Measurements from ENCODE around the gene TNFRSF8. TPM values are rescaled to one million over a fixed set of nuclear protein-coding genes. Genes with fewer than 3 reads are reported as not detected.
"Not testable (repeated sequence)": the region's sequence is repeated elsewhere in the genome, so short reads cannot be mapped to it uniquely, and the experiment has no call there.

TNFRSF8 gene
- total and polyA plus RNA-seq, 5 experiments from 2014 or later: not detected

DNA sequence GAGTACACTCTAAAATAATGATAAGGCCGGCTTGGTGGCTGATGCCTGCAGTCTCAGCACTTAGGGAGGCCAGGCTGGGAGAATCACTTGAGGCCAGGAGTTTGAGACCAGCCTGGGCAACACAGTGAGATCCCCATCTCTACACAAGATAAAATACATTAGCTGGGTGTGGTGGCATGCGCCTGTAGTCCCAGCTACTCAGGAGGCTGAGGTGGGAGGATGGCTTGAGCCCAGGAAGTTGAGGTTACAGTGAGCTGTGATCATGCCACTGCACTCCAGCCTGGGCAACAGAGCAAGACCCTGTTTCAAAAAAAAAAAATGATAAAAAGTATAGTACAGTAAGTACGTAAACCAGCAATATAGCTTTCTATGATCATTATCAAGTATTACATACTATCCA, 38.0 kb downstream of the TNFRSF8 start:
- not testable (repeated sequence) for ATAC-seq, H3K4me3 Mint-ChIP-seq, H3K27me3 Mint-ChIP-seq, H3K27ac Mint-ChIP-seq, H3K4me1 Mint-ChIP-seq, H3K36me3 Mint-ChIP-seq, DNase-seq
- H3K9me3 Mint-ChIP-seq: peaks cover 0 to 11% (median 3%) of the 10 kb centered on the region in 9 donors
- POLR2A ChIA-PET: interaction anchor here (1.1 kb wide), 1 partner anchor 16 kb away, joined by 3 read pairs; no protein-coding TSS in a partner anchor

- peaks cover 0 to 4% (median 0%) of the 10 kb centered on the region in 3 donors for H3K36me3 Mint-ChIP-seq
- H3K27ac Mint-ChIP-seq: peak overlapping the region in 1 of 10 donors; percentile 58
- H3K4me1 Mint-ChIP-seq: peaks cover 0 to 8% (median 5%) of the 10 kb centered on the region in 4 donors
- peak overlapping the region in 1 of 10 donors; percentile 6 for H3K4me3 Mint-ChIP-seq
- no peak for DNase-seq
- peaks cover 0 to 11% (median 2%) of the 10 kb centered on the region in 9 donors for H3K9me3 Mint-ChIP-seq
- peaks cover 0 to 9% (median 0%) of the 10 kb centered on the region in 5 donors for H3K27me3 Mint-ChIP-seq
- ATAC-seq: no peak
- POLR2A ChIA-PET: interaction anchor here (0.6 to 1.4 kb wide), 3 partner anchors 14 to 30 kb away, joined by 3 to 4 read pairs (median 3); no protein-coding TSS in a partner anchor
Observed at GRCh38 chr1:12102066-12102465, 39.0 kb downstream of the TNFRSF8 start.

GRCh38 chr1:12104417-12104816, 41.3 kb downstream of the TNFRSF8 start:
- H3K27ac Mint-ChIP-seq: peak overlapping the region in 1 of 10 donors; percentile 48
- no peak for DNase-seq
- H3K4me1 Mint-ChIP-seq: peaks cover 0 to 8% (median 5%) of the 10 kb centered on the region in 4 donors

DNA sequence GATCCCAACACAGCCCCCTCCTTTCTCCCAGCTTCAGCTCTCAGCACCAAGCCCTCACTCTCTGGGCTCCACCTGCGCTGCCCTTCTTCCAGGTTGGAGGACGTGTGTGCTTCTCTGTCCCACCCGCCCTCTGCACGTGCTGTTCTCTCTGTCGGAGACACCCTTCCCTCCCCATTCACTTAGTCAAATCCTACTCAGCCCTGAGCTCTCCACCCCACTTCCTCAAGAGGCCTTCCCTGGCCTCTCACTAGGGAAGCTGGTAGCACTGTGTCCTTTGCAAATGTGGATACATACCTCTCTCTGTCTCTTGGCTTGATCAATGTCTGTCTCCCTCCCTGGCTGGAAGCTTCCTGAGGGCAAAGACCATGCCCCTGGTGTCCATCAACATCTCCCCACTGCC, 43.0 kb downstream of the TNFRSF8 start:
- Mint-ChIP-seq H3K36me3 (no peaks in the 10 kb centered on the region), H3K4me3 (no peak overlapping the region), H3K9me3 (no peaks in the 10 kb centered on the region), H3K27me3 (peaks cover 0 to 9% (median 0%) of the 10 kb centered on the region in 5 donors), H3K27ac (peak overlapping the region in 2 of 10 donors; percentile 50 to 56), H3K4me1 (peaks cover 0 to 8% (median 5%) of the 10 kb centered on the region in 4 donors)
- ATAC-seq: no peak
- POLR2A ChIA-PET: no interaction called here
- no peak for DNase-seq

More at GRCh38 chr1:12104417-12104816, 41.3 kb downstream of the TNFRSF8 start:
- no peak overlapping the region for H3K4me3 Mint-ChIP-seq
- H3K9me3 Mint-ChIP-seq: no peaks in the 10 kb centered on the region
- H3K36me3 Mint-ChIP-seq: no peaks in the 10 kb centered on the region
- H3K27me3 Mint-ChIP-seq: peaks cover 0 to 9% (median 0%) of the 10 kb centered on the region in 5 donors
- no peak for ATAC-seq
- POLR2A ChIA-PET: no interaction called here

- H3K4me3 Mint-ChIP-seq, ATAC-seq, H3K9me3 Mint-ChIP-seq, POLR2A ChIA-PET, H3K27me3 Mint-ChIP-seq, H3K36me3 Mint-ChIP-seq, H3K4me1 Mint-ChIP-seq, DNase-seq: not testable (repeated sequence)
- H3K27ac Mint-ChIP-seq: peak overlapping the region in 1 of 10 donors; percentile 52
Observed at GRCh38 chr1:12106861-12107260, 43.8 kb downstream of the TNFRSF8 start.

DNA sequence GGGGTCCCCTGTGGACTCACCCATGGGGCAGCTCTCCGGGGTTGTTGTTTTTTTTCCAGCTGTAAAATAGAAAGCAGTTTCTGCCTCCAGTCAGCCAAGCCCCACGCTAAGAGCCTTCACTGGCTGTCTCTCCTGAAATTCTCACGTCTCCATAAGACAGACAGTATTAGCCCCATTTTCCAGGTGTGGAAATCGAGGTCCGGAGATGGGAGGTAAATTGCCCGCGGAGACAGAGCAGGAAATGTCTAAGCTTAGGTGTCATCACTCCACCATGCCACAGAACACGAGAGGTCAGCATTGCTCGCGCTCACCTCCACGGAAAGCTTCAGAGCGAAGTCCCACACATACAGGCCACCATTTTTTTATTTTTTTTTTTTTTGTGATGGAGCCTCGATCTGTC, 44.6 kb downstream of the TNFRSF8 start:
- H3K9me3 Mint-ChIP-seq: no peaks in the 10 kb centered on the region
- peaks cover 0 to 7% (median 4%) of the 10 kb centered on the region in 4 donors for H3K4me1 Mint-ChIP-seq
- ATAC-seq: no peak
- H3K36me3 Mint-ChIP-seq: no peaks in the 10 kb centered on the region
- POLR2A ChIA-PET: interaction anchor here (0.7 kb wide), 1 partner anchor 96 kb away, joined by 5 read pairs; no protein-coding TSS in a partner anchor
- H3K4me3 Mint-ChIP-seq: no peak overlapping the region
- H3K27me3 Mint-ChIP-seq: peaks cover 0 to 9% (median 0%) of the 10 kb centered on the region in 5 donors
- peak overlapping the region in 1 of 10 donors; percentile 11 for H3K27ac Mint-ChIP-seq
- DNase-seq: no peak

DNA sequence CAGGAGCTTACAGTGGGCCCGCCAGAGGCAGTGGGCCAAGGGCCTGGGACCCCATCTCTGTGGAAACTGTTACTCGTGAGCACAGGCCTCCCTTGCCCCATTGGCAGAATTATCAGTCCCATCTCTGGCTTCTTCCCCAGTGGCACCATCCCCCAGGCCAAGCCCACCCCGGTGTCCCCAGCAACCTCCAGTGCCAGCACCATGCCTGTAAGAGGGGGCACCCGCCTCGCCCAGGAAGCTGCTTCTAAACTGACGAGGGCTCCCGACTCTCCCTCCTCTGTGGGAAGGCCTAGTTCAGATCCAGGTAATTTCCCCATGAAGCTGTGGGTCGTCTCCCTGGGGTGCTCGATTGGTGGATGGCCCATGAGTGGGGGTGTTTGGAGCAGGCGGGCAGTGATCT, 46.8 kb downstream of the TNFRSF8 start:
- H3K27ac Mint-ChIP-seq: no peak overlapping the region
- no peaks in the 10 kb centered on the region for H3K36me3 Mint-ChIP-seq
- no peak overlapping the region for H3K4me3 Mint-ChIP-seq
- DNase-seq (no peak), ATAC-seq (no peak)
- POLR2A ChIA-PET: interaction anchor here (0.6 kb wide), 1 partner anchor 30 kb away, joined by 4 read pairs; no protein-coding TSS in a partner anchor
- peaks cover 3 to 9% (median 7%) of the 10 kb centered on the region in 4 donors for H3K4me1 Mint-ChIP-seq
- H3K27me3 Mint-ChIP-seq: peaks cover 0 to 9% (median 0%) of the 10 kb centered on the region in 5 donors
- H3K9me3 Mint-ChIP-seq: no peaks in the 10 kb centered on the region

- POLR2A ChIA-PET: no interaction called here
- no peaks in the 10 kb centered on the region for H3K36me3 Mint-ChIP-seq
- DNase-seq (no peak), ATAC-seq (no peak)
- H3K4me1 Mint-ChIP-seq: peaks cover 3 to 7% (median 6%) of the 10 kb centered on the region in 4 donors
- no peak overlapping the region for H3K4me3 Mint-ChIP-seq
- no peaks in the 10 kb centered on the region for H3K27me3 Mint-ChIP-seq
- no peaks in the 10 kb centered on the region for H3K9me3 Mint-ChIP-seq
- no peak overlapping the region for H3K27ac Mint-ChIP-seq
Observed at GRCh38 chr1:12111741-12112140, 48.6 kb downstream of the TNFRSF8 start.

DNA sequence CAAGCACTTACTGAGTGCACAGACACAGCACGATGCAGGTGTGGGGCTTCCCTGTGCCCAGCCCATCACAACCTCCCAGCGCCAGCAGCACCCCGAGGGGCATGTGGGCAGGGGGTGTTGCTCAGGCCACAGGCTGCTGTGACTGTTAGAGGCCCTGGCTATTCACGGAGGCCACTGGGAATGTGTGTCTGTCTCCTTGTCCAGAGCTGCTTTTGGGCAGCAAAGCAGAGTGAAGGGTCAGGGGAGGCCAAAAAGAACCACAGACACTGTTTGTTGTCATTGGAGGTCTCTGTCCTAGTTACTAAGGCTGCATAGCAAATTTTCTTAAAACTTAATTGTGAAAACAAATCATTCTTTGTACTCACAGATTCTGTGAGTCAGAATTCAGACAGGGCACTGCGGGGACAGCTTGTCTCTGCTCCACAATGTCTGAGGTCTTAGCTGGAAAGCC, 49.6 kb downstream of the TNFRSF8 start:
- no peak for DNase-seq

DNA sequence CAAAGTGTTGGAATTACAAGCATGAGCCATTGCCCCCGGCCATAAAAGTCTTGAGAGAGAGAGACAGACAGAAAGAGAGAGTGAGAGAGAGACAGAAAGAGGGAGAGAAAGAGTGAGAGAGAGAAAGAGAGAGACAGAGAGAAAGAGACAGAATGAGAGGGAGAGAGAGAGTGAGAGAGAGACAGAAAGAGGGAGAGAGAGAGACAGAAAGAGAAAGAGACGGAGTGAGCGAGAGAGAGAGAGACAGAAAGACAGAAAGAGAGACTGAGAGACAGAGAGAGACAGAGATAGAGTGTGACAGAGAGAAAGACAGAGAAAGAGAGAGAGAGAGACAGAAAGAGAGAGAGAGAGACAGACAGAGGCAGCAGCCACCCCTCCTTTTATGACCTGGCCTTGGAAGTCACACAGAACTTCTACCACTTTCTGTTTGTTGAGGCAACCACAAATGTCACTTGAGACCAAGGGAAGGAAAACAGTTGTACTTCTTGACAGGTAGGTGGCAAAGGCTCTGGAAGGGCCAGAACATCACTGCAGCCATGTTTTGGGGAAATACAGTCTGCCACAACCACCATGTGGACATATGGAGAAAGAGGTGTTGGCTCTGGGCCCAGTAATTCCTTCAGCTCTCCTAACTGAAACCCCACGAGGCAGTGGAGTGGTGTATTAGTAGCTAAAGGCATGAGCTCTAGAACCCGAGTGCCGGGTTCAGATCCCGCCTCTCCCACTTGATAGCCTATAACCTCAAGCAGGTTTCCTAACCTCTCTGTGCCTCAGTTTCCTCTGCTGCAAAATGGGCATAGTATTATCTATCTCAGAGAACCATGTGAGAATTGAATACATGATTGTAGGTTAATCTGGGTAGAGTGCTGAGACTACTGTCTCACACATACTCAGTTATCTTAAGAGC, 50.6 kb downstream of the TNFRSF8 start:
- POLR2A ChIA-PET: no interaction called here
- no peak for ATAC-seq
- no peaks in the 10 kb centered on the region for H3K9me3 Mint-ChIP-seq
- H3K27me3 Mint-ChIP-seq: peaks cover 0 to 4% (median 0%) of the 10 kb centered on the region in 5 donors
- peaks cover 3 to 8% (median 6%) of the 10 kb centered on the region in 4 donors for H3K4me1 Mint-ChIP-seq
- no peaks in the 10 kb centered on the region for H3K36me3 Mint-ChIP-seq
- no peak for DNase-seq
- H3K4me3 Mint-ChIP-seq: no peak overlapping the region
- peak overlapping the region in 2 of 10 donors; percentile 24 to 66 for H3K27ac Mint-ChIP-seq

More for the DNA sequence above, 49.6 kb downstream of the TNFRSF8 start:
- H3K4me3 Mint-ChIP-seq: no peak overlapping the region
- H3K27ac Mint-ChIP-seq: peak overlapping the region in 1 of 10 donors; percentile 28
- no peaks in the 10 kb centered on the region for H3K27me3 Mint-ChIP-seq
- no peaks in the 10 kb centered on the region for H3K9me3 Mint-ChIP-seq
- H3K4me1 Mint-ChIP-seq: peaks cover 3 to 7% (median 6%) of the 10 kb centered on the region in 4 donors
- H3K36me3 Mint-ChIP-seq: no peaks in the 10 kb centered on the region
- ATAC-seq: no peak
- POLR2A ChIA-PET: interaction anchor here (0.7 kb wide), 1 partner anchor 12 kb away, joined by 4 read pairs; no protein-coding TSS in a partner anchor

- Mint-ChIP-seq H3K4me1 (peaks cover 3 to 11% (median 6%) of the 10 kb centered on the region in 4 donors), H3K36me3 (no peaks in the 10 kb centered on the region), H3K27ac (peak overlapping the region in 2 of 10 donors; percentile 4 to 68), H3K4me3 (no peak overlapping the region), H3K27me3 (peaks cover 0 to 4% (median 0%) of the 10 kb centered on the region in 5 donors), H3K9me3 (no peaks in the 10 kb centered on the region)
- DNase-seq (no peak), ATAC-seq (no peak)
- POLR2A ChIA-PET: interaction anchor here (0.7 kb wide), 1 partner anchor 42 kb away, joined by 4 read pairs; no protein-coding TSS in a partner anchor
Observed at GRCh38 chr1:12114340-12114683, 51.2 kb downstream of the TNFRSF8 start.

DNA sequence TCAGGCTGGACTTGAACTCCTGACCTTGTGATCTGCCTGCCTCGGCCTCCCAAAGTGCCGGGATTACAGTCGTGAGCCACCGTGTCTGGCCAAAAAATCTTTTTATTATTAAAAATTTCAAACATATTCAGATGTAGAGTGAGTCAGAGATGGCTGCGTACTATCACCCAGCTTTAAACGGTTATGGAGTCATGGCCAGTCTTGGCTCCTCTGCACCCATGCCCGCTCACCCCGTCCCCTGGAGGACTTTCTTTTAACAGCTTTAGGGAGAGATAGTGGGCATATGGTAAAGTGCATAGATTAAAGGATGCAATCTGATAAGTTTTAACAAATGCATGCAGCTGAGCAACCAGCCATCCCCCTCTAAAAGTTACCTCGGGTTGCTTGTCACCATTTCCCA, 51.8 kb downstream of the TNFRSF8 start:
- peaks cover 0 to under 1% (median 0%) of the 10 kb centered on the region in 3 donors for H3K36me3 Mint-ChIP-seq
- POLR2A ChIA-PET: interaction anchor here (0.7 kb wide), 1 partner anchor 42 kb away, joined by 4 read pairs; no protein-coding TSS in a partner anchor
- no peak overlapping the region for H3K4me3 Mint-ChIP-seq
- peaks cover 3 to 11% (median 7%) of the 10 kb centered on the region in 4 donors for H3K4me1 Mint-ChIP-seq
- ATAC-seq (no peak), DNase-seq (no peak)
- H3K27me3 Mint-ChIP-seq: peaks cover 0 to 4% (median 0%) of the 10 kb centered on the region in 5 donors
- no peak overlapping the region for H3K27ac Mint-ChIP-seq
- peaks cover 0 to 3% (median 0%) of the 10 kb centered on the region in 9 donors for H3K9me3 Mint-ChIP-seq

Measured in naive thymus-derived CD8-positive, alpha-beta T cell (primary cell).